Effector memory CD4-positive, alpha-beta T cell (primary cell): ENCODE results near the gene AHRR.

Source experiments
- DNase-seq, 3 donors: peaks; one replicate each; pipeline ENCODE4 v3.0.0-alpha.2; 2020
- H3K27ac ChIP-seq: 2 replicates; pipeline ENCODE4 v1.7.0; 2013; ENCODE audit warnings: mild to moderate bottlenecking, low read length, moderate library complexity; ENCODE audit not compliant: insufficient read depth, poor library complexity, severe bottlenecking
- H3K27me3 ChIP-seq: replicated peaks from 2 replicates; pipeline ENCODE4 v1.7.0; 2013; ENCODE audit warnings: mild to moderate bottlenecking, low read length; ENCODE audit not compliant: insufficient read depth, control insufficient read depth, poor library complexity, severe bottlenecking
- H3K36me3 ChIP-seq: 2 replicates; pipeline ENCODE4 v1.7.0; 2013; ENCODE audit warnings: mild to moderate bottlenecking, low read length, moderate library complexity; ENCODE audit not compliant: control insufficient read depth, insufficient read depth
- H3K4me1 ChIP-seq: 2 replicates; pipeline ENCODE4 v1.7.0; 2013; ENCODE audit warnings: low read length, mild to moderate bottlenecking; ENCODE audit not compliant: control insufficient read depth, insufficient read depth, poor library complexity, severe bottlenecking
- H3K4me3 ChIP-seq: 2 replicates; pipeline ENCODE4 v1.7.0; 2013; ENCODE audit warnings: low read length, low read depth, mild to moderate bottlenecking; ENCODE audit not compliant: insufficient read depth, poor library complexity, severe bottlenecking
- H3K9me3 ChIP-seq: 2 replicates; pipeline ENCODE4 v1.7.0; 2013; ENCODE audit warnings: mild to moderate bottlenecking, low read length, moderate library complexity; ENCODE audit not compliant: control insufficient read depth

AHRR gene

GRCh38 chr5:329768-330167, 8.3 kb downstream of the AHRR start:
- H3K9me3 ChIP-seq = no peaks in the 10 kb centered on the region
- no peaks in the 10 kb centered on the region for H3K4me1 ChIP-seq
- H3K36me3 ChIP-seq = no peaks in the 10 kb centered on the region
- H3K27ac ChIP-seq = no peak overlapping the region
- no peak for DNase-seq
- H3K27me3 ChIP-seq = no peaks in the 10 kb centered on the region
- no peak overlapping the region for H3K4me3 ChIP-seq

DNA sequence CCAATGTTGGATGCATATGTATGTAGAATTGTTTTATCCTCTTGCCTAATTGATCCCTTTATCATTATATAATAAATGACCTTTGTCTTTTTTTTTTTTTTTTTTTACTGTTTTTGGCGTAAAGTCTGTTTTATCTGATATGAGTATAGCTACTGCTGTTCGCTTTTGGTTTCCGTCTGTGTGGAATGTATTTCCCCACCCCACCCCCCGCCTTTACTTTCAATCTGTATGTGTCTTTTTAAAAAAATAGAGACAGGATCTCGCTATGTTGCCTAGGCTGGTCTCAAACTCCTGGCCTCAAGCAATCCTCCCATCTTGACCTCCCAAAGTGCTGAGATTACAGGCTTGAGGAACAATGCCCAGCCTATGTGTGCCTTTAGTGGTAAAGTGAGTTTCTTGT, 11.3 kb downstream of the AHRR start:
- H3K4me1 ChIP-seq = no peaks in the 10 kb centered on the region
- DNase-seq = no peak
- no peaks in the 10 kb centered on the region for H3K27me3 ChIP-seq
- H3K9me3 ChIP-seq = no peaks in the 10 kb centered on the region
- H3K36me3 ChIP-seq = no peaks in the 10 kb centered on the region
- H3K4me3 ChIP-seq = no peak overlapping the region
- no peak overlapping the region for H3K27ac ChIP-seq

DNA sequence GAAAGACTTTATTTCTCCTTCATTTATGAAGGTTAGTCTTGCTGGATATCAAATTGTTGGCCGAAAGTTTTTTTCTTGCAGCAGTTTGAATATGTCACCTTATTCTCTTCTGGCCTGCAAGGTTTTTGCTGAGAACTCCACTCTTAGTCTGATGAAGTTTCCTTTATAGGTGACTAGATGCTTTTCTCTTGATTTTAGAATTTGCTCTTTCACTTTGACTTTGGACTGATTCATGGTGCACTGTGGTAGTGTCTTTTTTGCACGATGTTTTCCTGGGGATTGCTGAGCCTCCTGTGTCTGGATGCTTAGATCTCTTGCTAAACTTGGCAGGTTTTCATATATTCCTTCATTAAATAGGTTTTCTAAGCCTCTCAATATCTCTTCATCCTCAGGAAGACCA, 12.4 kb downstream of the AHRR start:
- no peaks in the 10 kb centered on the region for H3K36me3 ChIP-seq
- H3K9me3 ChIP-seq = no peaks in the 10 kb centered on the region
- H3K4me1 ChIP-seq = no peaks in the 10 kb centered on the region
- DNase-seq = no peak
- no peak overlapping the region for H3K4me3 ChIP-seq
- no peak overlapping the region for H3K27ac ChIP-seq
- H3K27me3 ChIP-seq = no peaks in the 10 kb centered on the region

GRCh38 chr5:334903-335739, 13.6 kb downstream of the AHRR start:
- no peaks in the 10 kb centered on the region for H3K36me3 ChIP-seq
- H3K9me3 ChIP-seq = no peaks in the 10 kb centered on the region
- H3K4me3 ChIP-seq = no peak overlapping the region
- H3K4me1 ChIP-seq = no peaks in the 10 kb centered on the region
- no peaks in the 10 kb centered on the region for H3K27me3 ChIP-seq
- no peak overlapping the region for H3K27ac ChIP-seq
- DNase-seq = no peak

- Histone ChIP-seq H3K4me3 (no peak overlapping the region), H3K27me3 (no peaks in the 10 kb centered on the region), H3K9me3 (no peaks in the 10 kb centered on the region), H3K4me1 (no peaks in the 10 kb centered on the region), H3K36me3 (no peaks in the 10 kb centered on the region), H3K27ac (no peak overlapping the region)
- no peak for DNase-seq
These were observed 14.2 kb downstream of the AHRR start for GRCh38 chr5:335740-336038.

DNA sequence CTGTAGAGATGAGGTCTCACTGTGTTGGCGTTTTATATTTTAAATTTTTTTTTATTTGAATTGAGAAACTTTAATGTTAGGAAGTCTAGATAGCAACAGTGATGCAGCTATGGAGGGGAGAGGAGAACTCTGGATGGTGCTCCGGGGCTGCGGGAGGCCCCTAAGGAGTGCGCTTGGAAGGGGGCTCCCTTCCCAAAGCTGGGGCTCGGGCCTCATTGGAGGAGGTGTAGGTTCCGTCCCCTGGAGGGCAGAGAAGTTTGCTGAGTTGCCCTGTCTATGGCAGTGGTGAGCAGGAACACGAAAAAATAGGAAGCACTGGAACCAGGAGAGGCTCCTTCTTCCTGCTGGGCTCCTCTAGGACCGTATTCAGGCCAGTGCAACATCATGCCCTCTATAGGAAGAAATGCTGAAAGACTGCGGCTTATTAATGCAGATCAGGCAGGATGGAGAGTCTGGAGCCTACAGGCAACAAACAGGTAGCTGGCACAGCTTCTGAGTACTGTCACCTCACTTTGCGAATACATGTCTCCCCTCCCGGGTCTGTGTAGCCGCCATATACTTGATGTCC, 16.1 kb downstream of the AHRR start:
- Histone ChIP-seq H3K27ac (no peak overlapping the region), H3K27me3 (no peaks in the 10 kb centered on the region), H3K9me3 (no peaks in the 10 kb centered on the region), H3K4me3 (no peak overlapping the region), H3K36me3 (no peaks in the 10 kb centered on the region), H3K4me1 (no peaks in the 10 kb centered on the region)
- DNase-seq = no peak

DNA sequence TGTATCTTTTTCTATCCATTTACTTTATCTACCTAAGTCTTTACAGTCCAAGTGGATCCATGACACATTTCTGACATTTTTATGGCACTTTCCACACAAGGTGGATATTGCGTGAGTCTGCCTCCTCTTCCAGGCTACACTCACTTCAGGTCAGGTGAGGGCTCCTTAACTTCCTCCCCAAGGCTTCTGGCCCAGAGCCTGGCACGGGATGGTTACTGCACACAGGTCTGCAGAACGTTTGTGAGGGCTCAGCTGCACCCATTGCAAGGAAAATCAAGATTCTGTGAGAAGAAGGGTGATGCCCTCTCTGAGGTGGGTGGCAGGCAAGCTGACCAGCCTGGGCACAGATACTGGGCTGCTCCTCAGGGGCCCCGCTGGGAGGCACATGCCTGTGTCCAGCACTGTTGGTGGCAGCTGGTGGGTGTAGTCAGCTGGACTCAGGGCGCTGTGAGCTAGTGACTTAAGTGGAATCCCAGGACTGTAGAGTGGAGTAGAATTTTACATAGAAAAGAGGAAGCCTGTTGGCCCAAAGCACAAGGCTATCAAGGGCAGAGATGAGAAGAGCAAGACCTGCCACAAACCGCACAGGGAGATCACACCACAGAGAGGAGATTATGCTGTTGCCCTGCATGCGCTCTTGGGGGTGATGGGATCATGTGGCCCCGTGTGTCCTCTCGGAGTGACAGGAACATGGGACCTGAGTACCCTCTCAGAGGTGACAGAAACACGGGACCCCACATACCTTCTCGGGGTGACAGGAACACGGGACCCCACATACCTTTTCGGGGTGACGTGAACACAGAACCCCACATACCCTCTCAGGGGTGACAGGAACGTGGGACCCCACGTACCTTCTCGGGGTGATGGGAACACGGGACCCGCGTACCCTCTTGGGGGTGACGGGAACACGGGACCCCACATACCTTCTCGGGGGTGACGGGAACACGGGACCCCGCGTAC, 21.3 kb downstream of the AHRR start:
- peaks cover 4% of the 10 kb centered on the region for H3K27me3 ChIP-seq
- no peaks in the 10 kb centered on the region for H3K9me3 ChIP-seq
- H3K27ac ChIP-seq = no peak overlapping the region
- DNase-seq = no peak
- no peak overlapping the region for H3K4me3 ChIP-seq
- H3K4me1 ChIP-seq = no peaks in the 10 kb centered on the region
- H3K36me3 ChIP-seq = no peaks in the 10 kb centered on the region

- Histone ChIP-seq H3K27me3 (peaks cover 7% of the 10 kb centered on the region), H3K9me3 (no peaks in the 10 kb centered on the region), H3K4me1 (no peaks in the 10 kb centered on the region), H3K27ac (no peak overlapping the region), H3K36me3 (no peaks in the 10 kb centered on the region), H3K4me3 (no peak overlapping the region)
- DNase-seq = no peak
These were observed 22.2 kb downstream of the AHRR start for GRCh38 chr5:343461-344401.

- H3K9me3 ChIP-seq = no peaks in the 10 kb centered on the region
- H3K36me3 ChIP-seq = no peaks in the 10 kb centered on the region
- DNase-seq = no peak
- H3K4me1 ChIP-seq = no peaks in the 10 kb centered on the region
- no peak overlapping the region for H3K27ac ChIP-seq
- peaks cover 7% of the 10 kb centered on the region for H3K27me3 ChIP-seq
- H3K4me3 ChIP-seq = no peak overlapping the region
These were observed 23.2 kb downstream of the AHRR start for GRCh38 chr5:344668-345067.
